Loucy (cell line): ENCODE measurements around the gene MAK.

Experiments used
- H2AFZ ChIP-seq: fragments of 200-600 bp; sonication (generic); 2 replicates; pipeline ENCODE4 v1.6.0; 2016; ENCODE audit warnings: antibody characterized with exemption, mild to moderate bottlenecking, low read length, moderate library complexity
- H3F3A ChIP-seq: fragments of 200-600 bp; 2 replicates; pipeline ENCODE4 v1.6.0; 2016; ENCODE audit warnings: antibody characterized with exemption, low read depth, mild to moderate bottlenecking
- H3K27me3 ChIP-seq: fragments of 200-600 bp; sonication (generic); 2 replicates; pipeline ENCODE4 v1.6.1; 2014; ENCODE audit warnings: low read length, mild to moderate bottlenecking; ENCODE audit not compliant: insufficient read depth, poor library complexity, severe bottlenecking
- H3K36me3 ChIP-seq: fragments of 200-600 bp; sonication (generic); 2 replicates; pipeline ENCODE4 v1.6.1; 2016; ENCODE audit warnings: low read length; ENCODE audit not compliant: insufficient read depth
- H3K4me1 ChIP-seq: fragments of 200-600 bp; sonication (generic); 2 replicates; pipeline ENCODE4 v1.5.1; 2014; ENCODE audit warnings: low read length, mild to moderate bottlenecking; ENCODE audit not compliant: insufficient read depth, poor library complexity, severe bottlenecking
- H3K4me2 ChIP-seq: fragments of 200-600 bp; sonication (generic); 2 replicates; pipeline ENCODE4 v1.6.0; 2014; ENCODE audit warnings: antibody characterized with exemption, low read length, low read depth, mild to moderate bottlenecking; ENCODE audit not compliant: poor library complexity, severe bottlenecking
- H3K4me3 ChIP-seq: fragments of 200-600 bp; sonication (generic); 2 replicates; pipeline ENCODE4 v1.5.1; 2014; ENCODE audit warnings: low read length, mild to moderate bottlenecking, mixed read lengths; ENCODE audit not compliant: poor library complexity, severe bottlenecking
- H3K79me2 ChIP-seq: fragments of 200-600 bp; sonication (generic); 2 replicates; pipeline ENCODE4 v1.6.1; 2014; ENCODE audit warnings: low read length; ENCODE audit not compliant: insufficient read depth
- H3K9ac ChIP-seq: fragments of 200-600 bp; sonication (generic); 2 replicates; pipeline ENCODE4 v1.6.0; 2014; ENCODE audit warnings: mild to moderate bottlenecking, low read depth, low read length, moderate library complexity; ENCODE audit not compliant: poor library complexity, severe bottlenecking
- H3K9me2 ChIP-seq: fragments of 200-600 bp; sonication (generic); replicated peaks from 2 replicates; pipeline ENCODE4 v1.6.1; 2016; ENCODE audit warnings: low read depth, low read length, mixed read lengths
- H3K9me3 ChIP-seq: fragments of 200-600 bp; sonication (generic); 2 replicates; pipeline ENCODE4 v1.6.1; 2014; ENCODE audit warnings: mild to moderate bottlenecking, antibody characterized with exemption, low read length, low read depth; ENCODE audit not compliant: insufficient read depth
- H4K20me1 ChIP-seq: fragments of 200-600 bp; sonication (generic); 2 replicates; pipeline ENCODE4 v1.6.0; 2014; ENCODE audit warnings: antibody characterized with exemption, low read length, mild to moderate bottlenecking; ENCODE audit not compliant: insufficient read depth, poor library complexity, severe bottlenecking
- EZH2phosphoT487 ChIP-seq: fragments of 200-600 bp; IDR thresholded peaks from 2 replicates; pipeline ENCODE4 v1.6.1; 2018; ENCODE audit warnings: antibody characterized with exemption, mild to moderate bottlenecking, moderate library complexity, borderline replicate concordance
- TF ChIP-seq, protein P1 (sequence below): fragments of 200-600 bp; sonication (generic); conservative IDR thresholded peaks from 2 replicates; pipeline ENCODE4 v1.5.1; 2014; ENCODE audit warnings: mild to moderate bottlenecking, antibody characterized with exemption, low read length

Gene MAK

DNA sequence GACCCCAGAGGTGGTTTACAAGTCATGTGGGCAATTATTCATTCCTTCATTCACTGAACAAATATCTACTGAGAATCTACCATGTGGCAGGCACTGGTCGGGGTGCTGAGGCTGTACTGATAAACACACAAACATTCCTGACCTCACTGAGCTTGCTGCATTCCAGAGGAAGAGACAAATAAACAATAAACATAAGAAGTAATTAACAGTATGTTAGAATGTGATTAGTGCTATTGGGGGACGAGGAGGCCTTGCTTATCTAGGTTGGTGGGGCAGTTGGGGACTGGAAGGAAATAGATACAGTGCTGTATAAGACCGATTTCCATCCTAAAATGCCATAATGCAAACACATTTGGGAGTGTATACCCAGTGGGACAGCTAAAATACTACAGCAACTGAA lies 44.1 kb downstream of the MAK start:
- TF ChIP-seq, protein P1, sequence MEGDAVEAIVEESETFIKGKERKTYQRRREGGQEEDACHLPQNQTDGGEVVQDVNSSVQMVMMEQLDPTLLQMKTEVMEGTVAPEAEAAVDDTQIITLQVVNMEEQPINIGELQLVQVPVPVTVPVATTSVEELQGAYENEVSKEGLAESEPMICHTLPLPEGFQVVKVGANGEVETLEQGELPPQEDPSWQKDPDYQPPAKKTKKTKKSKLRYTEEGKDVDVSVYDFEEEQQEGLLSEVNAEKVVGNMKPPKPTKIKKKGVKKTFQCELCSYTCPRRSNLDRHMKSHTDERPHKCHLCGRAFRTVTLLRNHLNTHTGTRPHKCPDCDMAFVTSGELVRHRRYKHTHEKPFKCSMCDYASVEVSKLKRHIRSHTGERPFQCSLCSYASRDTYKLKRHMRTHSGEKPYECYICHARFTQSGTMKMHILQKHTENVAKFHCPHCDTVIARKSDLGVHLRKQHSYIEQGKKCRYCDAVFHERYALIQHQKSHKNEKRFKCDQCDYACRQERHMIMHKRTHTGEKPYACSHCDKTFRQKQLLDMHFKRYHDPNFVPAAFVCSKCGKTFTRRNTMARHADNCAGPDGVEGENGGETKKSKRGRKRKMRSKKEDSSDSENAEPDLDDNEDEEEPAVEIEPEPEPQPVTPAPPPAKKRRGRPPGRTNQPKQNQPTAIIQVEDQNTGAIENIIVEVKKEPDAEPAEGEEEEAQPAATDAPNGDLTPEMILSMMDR = no peak
- no peak for TF ChIP-seq EZH2phosphoT487
- Histone ChIP-seq H3K9ac (no peak overlapping the region), H3K27me3 (no peaks in the 10 kb centered on the region), H3K9me3 (no peaks in the 10 kb centered on the region), H2AFZ (no peak overlapping the region), H4K20me1 (no peaks in the 10 kb centered on the region), H3K36me3 (no peaks in the 10 kb centered on the region), H3K4me1 (no peaks in the 10 kb centered on the region), H3K4me3 (no peak overlapping the region), H3F3A (no peaks in the 10 kb centered on the region), H3K79me2 (no peaks in the 10 kb centered on the region), H3K9me2 (no peaks in the 10 kb centered on the region), H3K4me2 (no peak overlapping the region)

DNA sequence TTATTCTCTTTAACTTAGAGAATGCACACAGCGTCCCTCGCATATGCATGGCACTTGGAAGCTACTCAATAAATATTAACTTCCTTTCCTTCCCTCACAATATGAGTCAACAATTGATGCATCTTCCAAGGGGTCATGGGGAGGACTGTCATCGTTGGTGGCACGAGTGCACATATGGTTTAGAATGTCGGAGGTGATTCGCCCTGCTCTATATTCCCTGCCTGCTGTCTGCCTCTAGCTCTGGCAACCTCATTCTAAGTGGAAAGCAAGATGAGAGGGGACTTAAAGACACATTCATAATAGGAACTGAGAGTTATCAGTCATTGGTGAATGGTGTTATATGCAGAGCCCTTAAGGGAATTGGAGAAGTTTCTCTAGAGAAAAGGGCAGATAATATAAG lies 44.6 kb downstream of the MAK start:
- H3K36me3 ChIP-seq = no peaks in the 10 kb centered on the region
- H2AFZ ChIP-seq = no peak overlapping the region
- H3K4me1 ChIP-seq = no peaks in the 10 kb centered on the region
- no peaks in the 10 kb centered on the region for H3K9me3 ChIP-seq
- no peaks in the 10 kb centered on the region for H3K9me2 ChIP-seq
- H3K27me3 ChIP-seq = no peaks in the 10 kb centered on the region
- H3K79me2 ChIP-seq = no peaks in the 10 kb centered on the region
- H3K9ac ChIP-seq = no peak overlapping the region
- no peaks in the 10 kb centered on the region for H3F3A ChIP-seq
- no peak overlapping the region for H3K4me2 ChIP-seq
- TF ChIP-seq EZH2phosphoT487 = no peak
- TF ChIP-seq, protein P1 = no peak
- H4K20me1 ChIP-seq = no peaks in the 10 kb centered on the region
- no peak overlapping the region for H3K4me3 ChIP-seq

DNA sequence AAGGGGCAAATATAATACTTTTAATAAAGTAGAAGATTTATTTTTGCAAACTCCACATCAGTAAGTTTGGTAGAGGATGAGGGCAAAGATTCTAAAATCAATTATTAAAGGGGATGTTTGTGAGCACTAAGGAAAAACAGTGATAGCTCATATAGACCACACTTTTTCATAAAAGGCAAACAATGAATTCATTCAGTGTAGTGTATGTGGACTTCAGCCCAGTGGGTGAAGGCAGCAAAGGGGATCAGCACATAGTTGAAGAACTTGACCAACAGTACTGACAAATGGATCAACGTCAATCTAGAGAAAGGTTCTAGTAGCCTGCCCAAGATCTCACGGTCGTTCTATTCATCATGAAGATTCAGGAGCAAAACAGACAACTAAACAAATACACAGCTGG lies 45.3 kb downstream of the MAK start:
- no peak for TF ChIP-seq EZH2phosphoT487
- TF ChIP-seq, protein P1 = no peak
- Histone ChIP-seq H3K79me2 (no peaks in the 10 kb centered on the region), H3K36me3 (no peaks in the 10 kb centered on the region), H3K9me3 (no peaks in the 10 kb centered on the region), H3K4me1 (no peaks in the 10 kb centered on the region), H3K9me2 (no peaks in the 10 kb centered on the region), H3K4me3 (no peak overlapping the region), H3K27me3 (no peaks in the 10 kb centered on the region), H2AFZ (no peak overlapping the region), H3K4me2 (no peak overlapping the region), H3K9ac (no peak overlapping the region), H4K20me1 (no peaks in the 10 kb centered on the region), H3F3A (no peaks in the 10 kb centered on the region)
